ENCODE results near the gene FGD3. TPM values are rescaled to one million over a fixed set of nuclear protein-coding genes. Genes with fewer than 3 reads are reported as not detected.

Gene FGD3
- polyA plus RNA-seq, 1 experiment: not detected

DNA sequence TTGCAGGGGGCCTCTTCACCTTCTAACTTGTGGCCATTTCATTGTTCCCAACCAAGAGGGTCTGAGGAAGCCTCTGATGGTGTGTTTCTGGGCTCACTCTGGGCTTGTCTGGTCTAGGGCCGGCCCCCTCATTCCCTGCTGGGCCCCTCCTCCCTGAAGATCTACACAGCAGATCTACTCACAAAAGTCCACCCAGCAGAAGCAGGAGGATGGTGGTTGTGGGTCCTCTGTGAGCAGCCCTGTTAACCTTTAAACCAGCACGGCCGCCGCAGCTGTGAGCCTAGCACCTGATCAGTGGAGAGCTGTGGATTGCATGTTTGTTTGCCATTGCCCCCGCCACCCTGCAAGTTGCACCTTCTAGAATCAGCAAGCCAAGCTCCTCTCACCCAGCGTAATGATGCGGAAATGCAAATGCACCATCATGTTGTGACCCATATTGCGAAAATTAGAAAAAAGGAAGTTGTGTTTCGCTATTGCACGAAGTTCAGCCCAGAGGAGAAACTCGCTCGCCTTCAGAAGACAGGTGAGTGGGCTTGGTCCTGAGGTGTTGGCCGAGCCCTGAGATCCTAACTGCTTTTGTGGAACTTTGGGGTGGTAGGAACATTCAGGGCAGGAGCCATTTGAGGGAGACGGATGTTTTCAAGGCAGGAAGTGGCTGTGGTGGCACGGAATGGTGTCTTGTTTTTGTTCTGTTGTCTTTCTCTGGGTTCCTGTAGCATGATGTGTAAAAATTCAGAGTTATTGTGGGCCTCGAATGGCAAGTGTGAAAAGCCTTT lies 16.7 kb downstream of the FGD3 start:
- ChIA-PET POLR2A (no interaction called here), CTCF (no interaction called here)
- no peak for DNase-seq (ENCODE audit: low read depth, low spot score)
- TF ChIP-seq, protein P1, sequence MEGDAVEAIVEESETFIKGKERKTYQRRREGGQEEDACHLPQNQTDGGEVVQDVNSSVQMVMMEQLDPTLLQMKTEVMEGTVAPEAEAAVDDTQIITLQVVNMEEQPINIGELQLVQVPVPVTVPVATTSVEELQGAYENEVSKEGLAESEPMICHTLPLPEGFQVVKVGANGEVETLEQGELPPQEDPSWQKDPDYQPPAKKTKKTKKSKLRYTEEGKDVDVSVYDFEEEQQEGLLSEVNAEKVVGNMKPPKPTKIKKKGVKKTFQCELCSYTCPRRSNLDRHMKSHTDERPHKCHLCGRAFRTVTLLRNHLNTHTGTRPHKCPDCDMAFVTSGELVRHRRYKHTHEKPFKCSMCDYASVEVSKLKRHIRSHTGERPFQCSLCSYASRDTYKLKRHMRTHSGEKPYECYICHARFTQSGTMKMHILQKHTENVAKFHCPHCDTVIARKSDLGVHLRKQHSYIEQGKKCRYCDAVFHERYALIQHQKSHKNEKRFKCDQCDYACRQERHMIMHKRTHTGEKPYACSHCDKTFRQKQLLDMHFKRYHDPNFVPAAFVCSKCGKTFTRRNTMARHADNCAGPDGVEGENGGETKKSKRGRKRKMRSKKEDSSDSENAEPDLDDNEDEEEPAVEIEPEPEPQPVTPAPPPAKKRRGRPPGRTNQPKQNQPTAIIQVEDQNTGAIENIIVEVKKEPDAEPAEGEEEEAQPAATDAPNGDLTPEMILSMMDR (IDR thresholded peaks at IDR 0.05; ENCODE audit: low read depth, low read length): no peak
- Histone ChIP-seq H3K27me3 (ENCODE audit: control insufficient read depth, insufficient read depth, low read length) (no peaks in the 10 kb centered on the region), H3K27ac (ENCODE audit: low read depth, low read length) (no peak overlapping the region), H3K9me3 (ENCODE audit: control insufficient read depth, insufficient read depth, low read length) (peaks cover 14% of the 10 kb centered on the region), H3K4me3 (ENCODE audit: low read depth, low read length) (no peak overlapping the region)

- Histone ChIP-seq H3K27me3 (ENCODE audit: control insufficient read depth, insufficient read depth, low read length) (no peaks in the 10 kb centered on the region), H3K9me3 (ENCODE audit: control insufficient read depth, insufficient read depth, low read length) (peaks cover 14% of the 10 kb centered on the region), H3K4me3 (ENCODE audit: low read depth, low read length) (no peak overlapping the region), H3K27ac (ENCODE audit: low read depth, low read length) (no peak overlapping the region)
- ChIA-PET CTCF (no interaction called here), POLR2A (no interaction called here)
- TF ChIP-seq, protein P1 (IDR thresholded peaks at IDR 0.05; ENCODE audit: low read depth, low read length): no peak
- no peak for DNase-seq (ENCODE audit: low read depth, low spot score)
These were observed 17.3 kb downstream of the FGD3 start for GRCh38 chr9:92964607-92965060.

GRCh38 chr9:92965061-92965758 lies 17.9 kb downstream of the FGD3 start:
- Histone ChIP-seq H3K9me3 (ENCODE audit: control insufficient read depth, insufficient read depth, low read length) (peaks cover 14% of the 10 kb centered on the region), H3K4me3 (ENCODE audit: low read depth, low read length) (no peak overlapping the region), H3K27ac (ENCODE audit: low read depth, low read length) (no peak overlapping the region), H3K27me3 (ENCODE audit: control insufficient read depth, insufficient read depth, low read length) (no peaks in the 10 kb centered on the region)
- TF ChIP-seq, protein P1 (IDR thresholded peaks at IDR 0.05; ENCODE audit: low read depth, low read length): no peak
- CTCF ChIA-PET: no interaction called here
- POLR2A ChIA-PET: no interaction called here
- no peak for DNase-seq (ENCODE audit: low read depth, low spot score)

DNA sequence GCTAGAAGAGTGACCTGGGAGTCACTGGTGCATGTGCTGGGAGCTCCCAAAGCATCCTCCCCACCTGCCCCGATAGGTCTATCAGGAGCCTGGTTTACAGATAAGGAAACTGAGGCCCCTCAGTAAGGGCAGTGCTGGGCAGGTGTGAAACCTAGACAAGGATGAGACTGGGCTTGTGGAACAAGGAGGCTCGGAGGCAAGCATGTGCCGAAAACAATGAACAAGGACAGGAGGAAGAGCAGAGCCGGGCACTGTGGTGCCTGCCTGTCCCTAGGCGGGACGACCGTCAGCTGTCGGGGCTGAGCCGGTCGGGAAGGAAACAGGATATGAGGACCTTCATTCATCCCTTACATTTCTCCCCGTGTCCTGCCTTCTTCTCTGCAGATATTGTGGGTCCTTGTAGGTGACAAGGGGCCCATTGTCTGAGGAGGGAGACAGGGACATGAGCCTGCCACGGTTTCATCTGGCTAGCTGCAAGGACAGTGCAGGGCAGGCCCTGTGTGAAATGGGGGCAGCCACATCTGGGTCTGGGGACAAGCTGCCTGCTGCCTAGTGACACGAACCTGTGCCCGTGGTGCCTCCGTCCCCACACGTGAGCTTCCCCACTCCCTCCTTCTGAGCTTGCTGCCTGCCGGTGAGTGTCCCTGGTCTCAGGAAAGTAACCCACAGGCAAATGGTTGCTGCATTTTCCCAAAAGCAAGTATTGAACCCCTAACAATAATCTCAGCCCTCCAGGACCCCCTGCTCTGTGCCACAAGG lies 18.6 kb downstream of the FGD3 start:
- POLR2A ChIA-PET: no interaction called here
- CTCF ChIA-PET: no interaction called here
- DNase-seq (ENCODE audit: low read depth, low spot score): no peak
- Histone ChIP-seq H3K4me3 (ENCODE audit: low read depth, low read length) (no peak overlapping the region), H3K9me3 (ENCODE audit: control insufficient read depth, insufficient read depth, low read length) (peaks cover 11% of the 10 kb centered on the region), H3K27ac (ENCODE audit: low read depth, low read length) (no peak overlapping the region), H3K27me3 (ENCODE audit: control insufficient read depth, insufficient read depth, low read length) (no peaks in the 10 kb centered on the region)
- TF ChIP-seq, protein P1 (IDR thresholded peaks at IDR 0.05; ENCODE audit: low read depth, low read length): no peak

DNA sequence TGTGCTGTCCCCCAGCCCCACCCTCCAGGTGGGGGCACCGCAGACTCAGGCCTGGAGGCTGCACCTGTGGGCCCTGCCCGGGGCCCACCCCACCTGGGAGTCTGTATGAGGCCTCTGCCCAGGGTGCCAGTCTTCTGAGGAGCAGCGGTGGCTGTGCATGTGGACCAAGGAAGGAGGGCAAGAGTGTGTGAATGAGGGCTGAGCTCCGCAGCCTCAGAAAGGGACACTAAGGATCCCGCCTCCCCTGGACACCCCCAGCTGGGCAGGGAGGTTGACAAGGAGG lies 19.1 kb downstream of the FGD3 start:
- H3K27ac ChIP-seq (ENCODE audit: low read depth, low read length): no peak overlapping the region
- no peak for DNase-seq (ENCODE audit: low read depth, low spot score)
- TF ChIP-seq, protein P1 (IDR thresholded peaks at IDR 0.05; ENCODE audit: low read depth, low read length): no peak
- peaks cover 5% of the 10 kb centered on the region for H3K9me3 ChIP-seq (ENCODE audit: control insufficient read depth, insufficient read depth, low read length)
- ChIA-PET CTCF (no interaction called here), POLR2A (no interaction called here)
- no peak overlapping the region for H3K4me3 ChIP-seq (ENCODE audit: low read depth, low read length)
- H3K27me3 ChIP-seq (ENCODE audit: control insufficient read depth, insufficient read depth, low read length): no peaks in the 10 kb centered on the region
